Measurements from ENCODE around the gene CACNA1G.
A peak's percentile ranks its signal among the peaks of the same experiment; 100 is the strongest.

The CACNA1G gene

DNA sequence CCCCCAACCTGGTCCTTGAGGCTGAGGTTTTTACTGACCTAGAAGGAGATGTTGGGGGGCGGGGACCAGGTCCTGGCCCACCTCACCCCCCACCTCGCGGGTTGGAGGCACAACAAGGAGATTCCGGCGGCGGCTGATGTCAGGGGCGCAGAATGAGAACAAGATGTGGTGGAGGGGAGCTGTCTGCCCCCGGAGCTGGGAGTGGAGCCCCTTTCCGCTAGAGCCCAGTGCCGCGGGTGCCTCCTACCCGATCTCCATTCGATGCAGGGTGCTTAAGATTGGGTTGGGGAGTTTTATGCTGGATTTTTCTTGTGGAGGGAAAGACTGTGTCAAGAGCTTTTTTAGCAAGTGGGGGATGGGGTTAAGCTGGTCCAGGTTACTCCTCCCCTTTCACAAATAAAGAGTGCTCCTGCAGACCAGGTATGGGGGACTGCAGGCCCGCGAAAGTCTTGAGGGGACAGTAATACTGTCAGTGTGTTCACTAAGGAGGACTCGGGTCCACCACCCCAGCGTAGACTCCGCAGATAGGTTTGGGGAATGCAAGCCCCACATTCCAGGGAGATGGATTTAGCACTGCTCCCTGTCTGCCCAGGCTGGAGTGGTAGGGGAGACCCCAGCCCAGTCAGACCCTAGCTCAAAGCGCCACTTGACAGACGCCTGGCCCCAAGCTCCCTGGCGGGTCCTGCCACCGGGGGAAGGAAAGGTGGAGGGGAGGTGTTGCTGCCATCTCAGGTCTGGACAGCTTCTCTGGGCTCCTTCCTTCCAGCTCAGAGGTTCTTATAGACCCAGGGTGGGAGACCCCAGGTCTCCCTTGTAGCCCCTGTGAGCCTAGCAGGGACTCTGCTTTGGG lies 2.0 kb downstream of the CACNA1G start:
- no peak overlapping the region for H3K4me3 ChIP-seq (ENCODE audit: low read length)
- no peak overlapping the region for H3K4me2 ChIP-seq (ENCODE audit: low read length)

DNA sequence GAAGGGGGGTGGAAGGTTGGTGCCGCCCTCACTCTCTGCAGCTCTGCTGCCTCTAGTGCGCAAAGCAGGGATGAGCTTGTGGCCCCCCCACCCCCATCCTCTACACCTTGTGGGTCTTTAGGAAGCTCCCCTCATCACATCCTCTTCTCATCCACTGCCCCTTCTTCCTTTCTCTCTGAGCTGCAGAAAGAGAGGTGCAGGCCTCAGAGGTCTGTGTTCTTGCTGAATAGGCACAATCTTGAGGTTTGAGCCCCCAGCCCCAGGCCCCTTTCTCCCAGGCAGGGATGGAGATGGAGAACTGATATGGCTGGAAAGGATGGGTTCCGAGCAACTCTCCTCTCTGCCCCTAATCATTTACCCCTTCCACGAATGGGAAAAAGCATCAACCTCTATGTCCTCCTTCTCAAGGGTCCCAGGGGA lies 2.6 kb downstream of the CACNA1G start:
- peaks cover 11% of the 10 kb centered on the region for H3K4me1 ChIP-seq (ENCODE audit: control insufficient read depth, low read length)
- H3K36me3 ChIP-seq (ENCODE audit: control insufficient read depth, low read length): no peaks in the 10 kb centered on the region
- no peak for TF ChIP-seq EZH2phosphoT487 (IDR thresholded peaks at IDR 0.05; ENCODE audit: borderline replicate concordance, low read length)
- TF ChIP-seq, protein P1, sequence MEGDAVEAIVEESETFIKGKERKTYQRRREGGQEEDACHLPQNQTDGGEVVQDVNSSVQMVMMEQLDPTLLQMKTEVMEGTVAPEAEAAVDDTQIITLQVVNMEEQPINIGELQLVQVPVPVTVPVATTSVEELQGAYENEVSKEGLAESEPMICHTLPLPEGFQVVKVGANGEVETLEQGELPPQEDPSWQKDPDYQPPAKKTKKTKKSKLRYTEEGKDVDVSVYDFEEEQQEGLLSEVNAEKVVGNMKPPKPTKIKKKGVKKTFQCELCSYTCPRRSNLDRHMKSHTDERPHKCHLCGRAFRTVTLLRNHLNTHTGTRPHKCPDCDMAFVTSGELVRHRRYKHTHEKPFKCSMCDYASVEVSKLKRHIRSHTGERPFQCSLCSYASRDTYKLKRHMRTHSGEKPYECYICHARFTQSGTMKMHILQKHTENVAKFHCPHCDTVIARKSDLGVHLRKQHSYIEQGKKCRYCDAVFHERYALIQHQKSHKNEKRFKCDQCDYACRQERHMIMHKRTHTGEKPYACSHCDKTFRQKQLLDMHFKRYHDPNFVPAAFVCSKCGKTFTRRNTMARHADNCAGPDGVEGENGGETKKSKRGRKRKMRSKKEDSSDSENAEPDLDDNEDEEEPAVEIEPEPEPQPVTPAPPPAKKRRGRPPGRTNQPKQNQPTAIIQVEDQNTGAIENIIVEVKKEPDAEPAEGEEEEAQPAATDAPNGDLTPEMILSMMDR (IDR thresholded peaks at IDR 0.05; ENCODE audit: low read depth, low read length, poor library complexity, severe bottlenecking): no peak
- H3K4me3 ChIP-seq (ENCODE audit: low read length): no peak overlapping the region
- no peaks in the 10 kb centered on the region for H3K9me2 ChIP-seq (replicated peaks; ENCODE audit: control insufficient read depth, low read length)
- H3K4me2 ChIP-seq (ENCODE audit: low read length): no peak overlapping the region
- H3K27ac ChIP-seq (ENCODE audit: low read depth, low read length): no peak overlapping the region
- no peaks in the 10 kb centered on the region for H3K79me2 ChIP-seq (ENCODE audit: control insufficient read depth, low read length)
- peaks cover 61% of the 10 kb centered on the region for H3K27me3 ChIP-seq (ENCODE audit: control insufficient read depth, low read length)
- H3F3A ChIP-seq (ENCODE audit: control insufficient read depth, insufficient read depth): no peaks in the 10 kb centered on the region
- H4K20me1 ChIP-seq (ENCODE audit: control insufficient read depth, insufficient read depth, low read depth, low read length): 0 out of 2 replicates have a peak, but pooled peaks cover 4% of the 10 kb centered on the region
- H3K9me3 ChIP-seq (ENCODE audit: control insufficient read depth, insufficient read depth, low read length): no peaks in the 10 kb centered on the region

More for the DNA sequence above, 2.0 kb downstream of the CACNA1G start:
- 0 out of 2 replicates have a peak, but pooled peaks have one; percentile 76 for TF ChIP-seq EZH2phosphoT487 (IDR thresholded peaks at IDR 0.05; ENCODE audit: borderline replicate concordance, low read length)
- TF ChIP-seq, protein P1 (IDR thresholded peaks at IDR 0.05; ENCODE audit: low read depth, low read length, poor library complexity, severe bottlenecking): no peak
- H3K27me3 ChIP-seq (ENCODE audit: control insufficient read depth, low read length): peaks cover 61% of the 10 kb centered on the region
- no peaks in the 10 kb centered on the region for H3K9me3 ChIP-seq (ENCODE audit: control insufficient read depth, insufficient read depth, low read length)
- no peaks in the 10 kb centered on the region for H3K9me2 ChIP-seq (replicated peaks; ENCODE audit: control insufficient read depth, low read length)
- no peaks in the 10 kb centered on the region for H3K79me2 ChIP-seq (ENCODE audit: control insufficient read depth, low read length)
- H4K20me1 ChIP-seq (ENCODE audit: control insufficient read depth, insufficient read depth, low read depth, low read length): 0 out of 2 replicates have a peak, but pooled peaks cover 4% of the 10 kb centered on the region
- no peak overlapping the region for H3K27ac ChIP-seq (ENCODE audit: low read depth, low read length)
- H3K4me1 ChIP-seq (ENCODE audit: control insufficient read depth, low read length): peaks cover 11% of the 10 kb centered on the region
- no peaks in the 10 kb centered on the region for H3K36me3 ChIP-seq (ENCODE audit: control insufficient read depth, low read length)
- H3F3A ChIP-seq (ENCODE audit: control insufficient read depth, insufficient read depth): no peaks in the 10 kb centered on the region

DNA sequence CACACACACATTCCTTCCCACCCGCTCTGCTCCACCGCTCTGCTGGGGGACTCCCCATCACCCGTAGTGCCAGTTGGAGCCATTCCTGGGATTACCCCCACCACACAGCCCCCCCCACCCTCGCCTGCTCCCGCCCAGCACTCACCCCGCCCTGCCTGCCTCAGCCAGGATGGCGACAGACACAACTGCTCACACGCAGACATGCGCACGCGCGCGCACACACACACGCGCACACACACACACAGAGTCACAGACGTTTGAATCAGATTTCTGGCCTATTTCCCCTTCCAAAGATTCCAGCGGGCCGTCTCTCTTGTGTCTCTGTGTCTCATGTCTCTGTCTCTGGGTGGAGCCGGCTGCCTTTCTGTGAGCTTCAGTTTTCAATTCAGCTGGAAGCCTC lies 4.4 kb downstream of the CACNA1G start:
- Histone ChIP-seq H3K9me2 (replicated peaks; ENCODE audit: control insufficient read depth, low read length) (no peaks in the 10 kb centered on the region), H3K27me3 (ENCODE audit: control insufficient read depth, low read length) (peaks cover 46% of the 10 kb centered on the region), H3K9me3 (ENCODE audit: control insufficient read depth, insufficient read depth, low read length) (no peaks in the 10 kb centered on the region), H3K36me3 (ENCODE audit: control insufficient read depth, low read length) (no peaks in the 10 kb centered on the region), H4K20me1 (ENCODE audit: control insufficient read depth, insufficient read depth, low read depth, low read length) (0 out of 2 replicates have a peak, but pooled peaks cover 4% of the 10 kb centered on the region), H3K4me1 (ENCODE audit: control insufficient read depth, low read length) (peaks cover 10% of the 10 kb centered on the region), H3F3A (ENCODE audit: control insufficient read depth, insufficient read depth) (no peaks in the 10 kb centered on the region), H3K4me2 (ENCODE audit: low read length) (no peak overlapping the region), H3K4me3 (ENCODE audit: low read length) (no peak overlapping the region), H3K79me2 (ENCODE audit: control insufficient read depth, low read length) (no peaks in the 10 kb centered on the region), H3K27ac (ENCODE audit: low read depth, low read length) (no peak overlapping the region)
- TF ChIP-seq, protein P1 (IDR thresholded peaks at IDR 0.05; ENCODE audit: low read depth, low read length, poor library complexity, severe bottlenecking): no peak
- TF ChIP-seq EZH2phosphoT487 (IDR thresholded peaks at IDR 0.05; ENCODE audit: borderline replicate concordance, low read length): no peak
